Nucleus accumbens (tissue), 56 donors: ENCODE measurements around the gene NTM.

Source experiments
- DNase-seq, 56 donors: peaks; one replicate each; lab custom pipeline; 2025; lab: John Stamatoyannopoulos, UW

Gene NTM

GRCh38 chr11:131661132-131661531 lies 290.7 kb downstream of the NTM start:
- DNase-seq: no peak

GRCh38 chr11:131662317-131662972 lies 292.0 kb downstream of the NTM start:
- peak in 10 of 56 donors; percentile 19 to 66 (median 38) for DNase-seq

DNA sequence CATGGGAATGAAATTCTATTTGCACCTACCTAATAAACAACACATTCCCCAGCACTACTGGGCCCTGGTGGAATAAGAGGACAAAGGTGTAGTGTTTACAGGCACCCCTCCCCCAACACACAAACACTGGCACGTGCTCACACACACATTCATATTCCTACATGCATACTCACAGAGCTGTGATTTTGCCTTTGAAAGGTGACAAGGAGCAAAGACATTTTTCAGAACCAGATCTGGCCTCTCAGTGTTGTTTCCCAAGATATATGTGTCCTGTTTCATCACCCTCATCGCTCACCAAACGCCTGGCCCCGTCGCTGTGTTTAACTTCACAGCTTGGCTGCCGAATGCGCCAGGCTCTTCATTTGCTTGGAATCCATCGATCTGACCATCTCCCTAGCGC lies 292.6 kb downstream of the NTM start:
- peak in 3 of 56 donors; percentile 53 to 64 (median 58) for DNase-seq

DNA sequence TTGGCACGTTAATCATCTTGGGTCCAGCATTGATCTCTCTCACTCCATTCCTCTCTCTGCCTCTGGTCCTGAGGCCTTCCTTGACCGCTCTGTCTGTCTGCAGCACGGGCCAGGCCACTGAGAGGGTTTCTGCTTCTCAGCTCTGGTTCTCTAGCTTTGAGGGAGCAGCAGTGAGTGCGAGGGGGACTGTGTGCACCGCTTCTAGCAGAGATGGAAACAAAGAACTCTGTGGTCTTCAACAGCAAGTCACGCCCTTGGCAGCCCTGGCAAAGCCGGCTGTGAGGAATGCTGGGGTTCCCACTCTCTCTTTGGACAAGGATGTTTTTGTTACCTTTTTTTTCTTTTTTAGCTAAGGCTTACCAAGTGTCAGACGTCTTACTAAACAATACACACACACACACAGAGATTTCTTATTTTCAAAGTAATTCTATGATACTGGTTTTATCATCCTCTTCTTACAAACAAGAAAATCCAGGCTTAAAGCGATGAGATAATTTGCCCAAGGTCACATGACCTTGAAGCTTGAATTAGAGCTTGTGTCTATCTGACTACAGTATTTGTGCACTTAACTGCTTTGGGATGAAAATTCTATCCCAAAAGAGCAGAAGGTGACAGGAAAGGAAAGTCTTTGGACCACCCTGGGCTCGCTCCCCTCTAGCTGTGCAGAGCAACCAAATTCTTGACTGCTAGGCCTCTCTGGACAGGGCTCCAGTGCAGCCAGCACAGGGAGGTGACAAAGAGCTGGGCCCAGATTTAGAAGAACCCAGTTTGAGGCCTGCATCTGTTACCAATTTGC lies 293.2 kb downstream of the NTM start:
- DNase-seq: peak in 53 of 56 donors; percentile 30 to 91 (median 70)

DNA sequence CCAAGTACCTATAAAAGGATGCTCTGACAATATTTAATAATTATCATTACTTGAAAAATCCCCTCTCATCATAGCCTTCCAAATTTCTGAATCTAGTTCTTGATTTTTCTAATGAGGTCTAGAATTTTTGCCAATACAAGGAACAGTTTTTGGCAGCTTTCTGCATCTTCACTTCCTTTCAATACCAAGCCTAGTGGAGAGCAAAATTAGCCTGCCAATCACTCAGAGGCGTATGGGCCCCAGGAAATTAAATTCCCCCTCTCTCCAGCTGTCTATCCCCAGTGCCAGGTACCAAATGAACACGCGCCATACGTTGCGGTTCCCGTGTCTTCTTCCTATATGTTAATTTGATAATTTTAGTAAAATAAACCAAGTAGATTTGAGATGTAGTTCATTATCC lies 293.9 kb downstream of the NTM start:
- DNase-seq: peak in 1 of 56 donors; percentile 14

GRCh38 chr11:131664816-131665215 lies 294.4 kb downstream of the NTM start:
- peak in 33 of 56 donors; percentile 26 to 76 (median 47) for DNase-seq

DNA sequence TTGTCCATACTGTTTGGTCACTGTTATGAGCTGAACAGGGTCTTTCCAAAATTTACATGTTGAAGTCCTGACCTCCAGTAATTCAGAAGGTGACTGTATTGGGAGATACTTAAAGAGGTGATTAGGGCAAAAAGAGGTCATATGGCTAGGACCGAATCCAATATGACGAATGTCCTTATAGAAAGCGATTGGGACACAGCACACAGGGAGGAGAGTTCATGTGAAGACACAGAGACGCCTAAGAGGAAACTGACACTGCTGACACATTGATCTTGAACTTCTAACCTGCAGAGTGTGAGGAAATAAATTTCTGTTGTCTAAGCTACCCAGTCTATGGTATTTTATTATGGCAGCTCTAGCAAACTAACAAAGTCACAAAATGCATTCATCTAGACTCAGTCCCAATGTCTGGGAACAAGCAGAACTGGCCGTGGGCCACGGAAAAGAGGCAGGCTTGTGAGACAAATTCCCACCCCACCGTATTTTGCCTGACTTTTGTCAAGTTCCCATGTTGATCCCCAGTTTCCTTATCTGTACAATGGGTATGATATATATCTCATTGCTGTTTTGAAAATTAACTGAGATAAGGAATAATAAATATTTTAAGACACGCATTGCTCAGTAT lies 295.0 kb downstream of the NTM start:
- peak in 1 of 56 donors; percentile 23 for DNase-seq

- no peak for DNase-seq
Measured at GRCh38 chr11:131666006-131666405, 295.6 kb downstream of the NTM start.

GRCh38 chr11:131666617-131667016 lies 296.2 kb downstream of the NTM start:
- DNase-seq: no peak

- DNase-seq: no peak
Measured at GRCh38 chr11:131667566-131667965, 297.2 kb downstream of the NTM start.

DNA sequence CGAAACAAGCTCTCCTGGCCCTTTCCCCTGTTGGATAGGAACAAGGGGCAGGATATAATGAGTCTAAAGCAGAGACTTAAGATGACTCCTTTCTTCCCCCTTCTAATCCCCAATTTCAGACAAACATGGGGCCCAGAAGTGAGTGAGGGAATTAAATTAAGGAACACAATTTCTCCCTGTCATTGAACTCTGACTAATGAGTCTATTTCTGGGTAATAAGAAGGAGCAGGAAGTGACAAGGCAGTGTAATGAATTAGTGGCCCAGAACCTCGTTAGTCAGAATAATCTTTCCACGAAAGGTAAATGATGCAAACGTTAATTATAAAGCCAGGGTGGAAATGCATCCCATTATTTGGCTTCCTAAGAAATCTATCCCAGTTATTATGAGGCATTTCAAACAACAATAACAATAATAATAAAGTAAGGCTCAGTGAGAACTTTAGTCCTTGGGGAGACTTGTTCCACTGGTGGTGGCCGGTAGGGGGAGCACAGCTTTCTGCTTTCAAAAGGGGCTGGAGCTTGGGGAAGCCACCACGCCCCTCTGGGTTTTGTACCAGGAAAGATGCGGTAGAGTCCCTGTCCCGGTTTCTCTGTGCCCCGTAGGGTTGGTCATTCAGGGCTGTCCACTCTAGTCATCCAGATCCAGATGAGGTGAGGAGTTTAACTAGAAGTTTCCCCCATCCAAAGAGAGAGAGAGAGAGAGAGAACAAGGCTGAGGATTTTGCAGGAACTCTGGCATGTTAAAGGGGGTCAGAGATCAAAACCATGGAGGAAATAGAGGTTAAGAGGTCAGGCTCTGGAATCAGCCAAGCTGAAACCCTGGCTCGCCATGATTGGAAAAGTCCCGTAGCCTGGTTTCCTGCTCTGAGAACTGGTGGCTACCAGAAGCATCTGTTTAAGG lies 298.3 kb downstream of the NTM start:
- DNase-seq: peak in 28 of 56 donors; percentile 19 to 71 (median 42)

- DNase-seq: no peak
Measured at GRCh38 chr11:131669401-131669780, 299.0 kb downstream of the NTM start.

DNA sequence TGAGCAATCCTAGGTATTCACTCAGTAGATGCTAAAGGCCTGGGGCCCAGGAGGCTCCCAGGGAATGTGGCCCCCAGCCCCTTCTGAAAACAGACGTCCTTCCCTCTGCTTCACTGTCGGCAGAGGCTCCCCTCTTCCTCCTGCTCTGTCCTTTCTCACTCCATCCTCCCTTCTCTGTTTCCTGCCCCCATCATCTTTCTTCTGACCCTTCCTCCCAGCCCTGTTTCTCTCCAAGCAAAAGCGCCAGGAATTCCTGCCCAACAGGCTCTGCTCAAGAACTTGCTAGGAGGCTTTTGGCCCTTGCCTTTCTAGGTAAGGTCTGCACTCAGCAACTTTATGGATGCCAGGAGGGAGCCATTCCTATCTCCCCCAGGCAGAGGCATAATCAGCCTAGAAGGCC lies 300.5 kb downstream of the NTM start:
- DNase-seq: no peak

- no peak for DNase-seq
Measured at GRCh38 chr11:131671320-131671719, 300.9 kb downstream of the NTM start.

GRCh38 chr11:131671734-131672133 lies 301.3 kb downstream of the NTM start:
- peak in 39 of 56 donors; percentile 22 to 78 (median 42) for DNase-seq

GRCh38 chr11:131672191-131672590 lies 301.8 kb downstream of the NTM start:
- no peak for DNase-seq

DNA sequence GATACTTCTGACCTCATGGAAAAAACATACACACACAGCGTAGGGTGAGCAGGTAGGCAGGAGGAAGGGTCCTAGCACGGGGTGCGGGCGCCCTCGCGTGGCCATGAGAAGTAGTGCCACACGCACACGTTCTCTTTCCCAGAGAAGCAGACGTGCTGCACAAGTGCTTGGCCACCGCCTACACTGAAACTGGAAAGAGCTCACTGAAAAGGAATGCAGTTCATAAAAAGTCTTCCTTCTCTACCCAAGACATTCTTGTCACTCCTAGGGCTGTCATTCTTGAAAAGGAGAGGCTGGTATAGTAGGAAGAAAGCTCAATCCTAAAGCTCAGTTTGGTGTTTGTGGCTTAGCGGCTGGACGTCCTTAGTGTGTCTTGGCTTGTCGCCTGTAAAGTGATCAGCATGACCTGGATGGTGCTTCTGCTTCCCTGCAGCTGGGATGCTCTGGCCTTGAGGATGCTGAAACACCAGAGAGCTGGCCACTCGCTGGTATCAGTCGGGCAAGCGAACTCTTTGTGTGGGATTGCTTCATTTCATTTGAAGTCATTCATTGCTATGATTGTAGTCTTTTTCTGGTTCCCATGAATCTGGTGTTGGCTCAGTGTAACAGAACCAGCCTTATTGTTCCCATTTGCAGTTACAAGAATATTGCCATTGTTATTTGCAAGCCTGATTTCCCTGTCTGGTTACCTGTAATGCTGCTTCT lies 303.8 kb downstream of the NTM start:
- DNase-seq: peak in 52 of 56 donors; percentile 17 to 92 (median 74)

GRCh38 chr11:131675121-131675888 lies 304.9 kb downstream of the NTM start:
- no peak for DNase-seq
